MCF 10A (cell line): ENCODE results near the gene MEF2D. TPM values are rescaled to one million over a fixed set of nuclear protein-coding genes. Genes with fewer than 3 reads are reported as not detected.

Experiments
- BruUV-seq: library from RNA; stranded (reverse); fragments of 400-500 nt; replicated peaks from 2 replicates; lab custom pipeline; 2021; lab: Mats Ljungman, UMichigan
- CTCF ChIA-PET: fragments of 300-600 bp; sonication (Branson Sonifier 250); formaldehyde crosslinking; extraction: SDS; loops from one replicate; lab custom pipeline; 2021; ENCODE audit warnings: antibody characterized with exemption, inconsistent platforms; lab: Yijun Ruan, JAX
- POLR2A ChIA-PET: fragments of 300-600, 350-650 bp; sonication (Branson Sonifier 250); formaldehyde crosslinking; extraction: SDS; loops from one replicate; lab custom pipeline; 2020; ENCODE audit warnings: antibody characterized with exemption, inconsistent platforms; lab: Yijun Ruan, JAX
- DNase-seq: peaks from one replicate; pipeline ENCODE4 v3.0.0-alpha.2; 2018; ENCODE audit not compliant: unreplicated experiment
- H3K27ac Mint-ChIP-seq: one replicate; pipeline ENCODE4 v1.8.0; 2022; ENCODE audit warnings: mild to moderate bottlenecking, low read depth, mixed read lengths; ENCODE audit not compliant: unreplicated experiment
- H3K27me3 Mint-ChIP-seq: one replicate; pipeline ENCODE4 v1.8.0; 2022; ENCODE audit warnings: mixed read lengths; ENCODE audit not compliant: insufficient read depth, unreplicated experiment
- H3K36me3 Mint-ChIP-seq: one replicate; pipeline ENCODE4 v1.8.0; 2022; ENCODE audit warnings: mild to moderate bottlenecking, moderate library complexity, mixed read lengths; ENCODE audit not compliant: insufficient read depth, unreplicated experiment
- H3K4me1 Mint-ChIP-seq: one replicate; pipeline ENCODE4 v1.8.0; 2022; ENCODE audit warnings: mixed read lengths; ENCODE audit not compliant: insufficient read depth, unreplicated experiment
- H3K4me3 Mint-ChIP-seq: one replicate; pipeline ENCODE4 v1.8.0; 2022; ENCODE audit warnings: mild to moderate bottlenecking, moderate library complexity, mixed read lengths; ENCODE audit not compliant: unreplicated experiment
- H3K9me3 Mint-ChIP-seq: one replicate; pipeline ENCODE4 v1.8.0; 2022; ENCODE audit warnings: mixed read lengths; ENCODE audit not compliant: unreplicated experiment
- intact Hi-C: fragments of 100-400 bp; cut with micrococcal nuclease; formaldehyde crosslinking; loops from 2 replicates; pipeline ENCODE4 v1.14.1; 2022
- total RNA-seq: library from RNA; stranded (reverse); gene quantifications from 2 replicates; pipeline ENCODE4 v1.2.3, GENCODE V29; 2022
- TF ChIP-seq, protein P1 (sequence below): fragments of 200-600 bp; IDR thresholded peaks from one replicate; pipeline ENCODE4 v1.8.0; 2022; ENCODE audit warnings: antibody characterized with exemption, mild to moderate bottlenecking; ENCODE audit not compliant: unreplicated experiment

MEF2D gene
- total RNA-seq, 1 experiment from 2014 or later = 113 TPM

DNA sequence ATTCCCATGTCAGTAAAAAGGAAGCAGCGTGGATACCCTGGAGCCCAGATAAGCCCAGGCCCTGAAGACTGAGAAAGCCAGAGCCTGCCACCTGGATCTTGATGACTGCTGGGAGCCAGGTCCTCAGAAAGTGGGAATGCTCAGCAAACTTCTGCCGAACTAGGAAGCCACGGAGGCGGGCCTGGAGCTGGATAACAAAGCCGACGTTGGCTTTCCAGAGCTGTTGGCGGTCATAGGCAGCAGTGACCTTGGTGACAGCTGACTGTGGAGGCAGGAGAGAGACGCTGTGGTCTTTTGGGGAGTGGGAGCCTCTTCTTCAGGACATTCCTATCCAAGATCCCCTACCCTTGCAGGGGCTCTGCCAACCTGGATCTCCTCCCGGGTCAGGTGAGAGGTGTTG is 47.4 kb upstream of the MEF2D start:
- H3K4me3 Mint-ChIP-seq = no peak overlapping the region
- H3K9me3 Mint-ChIP-seq = no peaks in the 10 kb centered on the region
- no peak overlapping the region for H3K27ac Mint-ChIP-seq
- peaks cover 22% of the 10 kb centered on the region for H3K36me3 Mint-ChIP-seq
- intact Hi-C loops = no loop called here
- TF ChIP-seq, protein P1, sequence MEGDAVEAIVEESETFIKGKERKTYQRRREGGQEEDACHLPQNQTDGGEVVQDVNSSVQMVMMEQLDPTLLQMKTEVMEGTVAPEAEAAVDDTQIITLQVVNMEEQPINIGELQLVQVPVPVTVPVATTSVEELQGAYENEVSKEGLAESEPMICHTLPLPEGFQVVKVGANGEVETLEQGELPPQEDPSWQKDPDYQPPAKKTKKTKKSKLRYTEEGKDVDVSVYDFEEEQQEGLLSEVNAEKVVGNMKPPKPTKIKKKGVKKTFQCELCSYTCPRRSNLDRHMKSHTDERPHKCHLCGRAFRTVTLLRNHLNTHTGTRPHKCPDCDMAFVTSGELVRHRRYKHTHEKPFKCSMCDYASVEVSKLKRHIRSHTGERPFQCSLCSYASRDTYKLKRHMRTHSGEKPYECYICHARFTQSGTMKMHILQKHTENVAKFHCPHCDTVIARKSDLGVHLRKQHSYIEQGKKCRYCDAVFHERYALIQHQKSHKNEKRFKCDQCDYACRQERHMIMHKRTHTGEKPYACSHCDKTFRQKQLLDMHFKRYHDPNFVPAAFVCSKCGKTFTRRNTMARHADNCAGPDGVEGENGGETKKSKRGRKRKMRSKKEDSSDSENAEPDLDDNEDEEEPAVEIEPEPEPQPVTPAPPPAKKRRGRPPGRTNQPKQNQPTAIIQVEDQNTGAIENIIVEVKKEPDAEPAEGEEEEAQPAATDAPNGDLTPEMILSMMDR = no peak
- no TSS peak for BruUV-seq
- DNase-seq = no peak
- H3K4me1 Mint-ChIP-seq = peaks cover 12% of the 10 kb centered on the region
- ChIA-PET POLR2A (interaction anchor here (1.2 to 1.9 kb wide), 2 partner anchors 9 to 47 kb away, joined by 3 to 6 read pairs; partner anchors contain the start of gene MEF2D), CTCF (interaction anchor here (0.7 to 1.9 kb wide), 3 partner anchors 15 to 27 kb away, joined by 3 to 6 read pairs (median 5); no protein-coding TSS in a partner anchor)
- H3K27me3 Mint-ChIP-seq = no peaks in the 10 kb centered on the region

DNA sequence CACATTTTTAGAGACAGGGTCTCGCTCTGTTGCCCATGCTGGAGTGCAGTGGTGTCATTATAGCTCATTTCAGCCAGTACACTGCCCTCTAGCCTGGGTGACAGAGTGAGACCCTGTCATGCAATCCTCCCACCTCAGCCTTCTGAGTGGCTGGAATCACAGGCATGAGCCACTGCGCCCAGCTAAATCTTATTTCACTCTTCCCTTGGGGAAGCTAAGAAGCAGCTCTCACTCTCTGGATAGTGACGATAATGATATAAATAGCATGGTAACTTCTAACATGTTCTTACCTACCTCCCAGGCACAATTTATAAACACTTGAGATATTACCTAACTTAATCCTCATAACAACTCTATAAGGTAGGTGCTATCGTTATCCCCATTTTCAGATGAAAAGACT is 46.9 kb upstream of the MEF2D start:
- Mint-ChIP-seq H3K4me3 (no peak overlapping the region), H3K27ac (no peak overlapping the region), H3K9me3 (no peaks in the 10 kb centered on the region), H3K27me3 (no peaks in the 10 kb centered on the region), H3K4me1 (peaks cover 9% of the 10 kb centered on the region), H3K36me3 (peaks cover 22% of the 10 kb centered on the region)
- intact Hi-C loops = no loop called here
- TF ChIP-seq, protein P1 = no peak
- POLR2A ChIA-PET = interaction anchor here (1.2 kb wide), 1 partner anchor 9 kb away, joined by 3 read pairs; no protein-coding TSS in a partner anchor
- no TSS peak for BruUV-seq
- CTCF ChIA-PET = interaction anchor here (0.7 to 1.9 kb wide), 3 partner anchors 14 to 187 kb away, joined by 5 to 7 read pairs (median 6); no protein-coding TSS in a partner anchor
- DNase-seq = no peak

DNA sequence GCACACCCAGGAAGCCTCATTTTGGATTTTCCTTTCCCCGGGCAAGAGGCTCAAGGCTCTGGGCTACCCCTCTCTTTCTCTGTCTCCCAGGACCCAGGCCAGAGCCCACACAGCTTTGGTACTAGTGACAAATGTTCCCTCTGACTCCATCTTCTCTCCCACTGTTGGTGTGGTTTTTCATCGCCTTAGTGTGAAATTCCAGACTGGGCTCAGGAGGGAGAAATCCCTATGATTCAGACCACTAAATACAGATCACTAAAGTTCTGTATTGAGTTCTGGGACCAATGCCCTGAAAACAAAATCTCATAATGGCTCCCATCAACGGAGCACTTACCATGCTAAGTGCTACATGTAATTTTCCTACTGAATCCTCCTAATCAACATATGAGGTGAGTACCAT is 45.7 kb upstream of the MEF2D start:
- intact Hi-C loops = no loop called here
- TF ChIP-seq, protein P1 = no peak
- H3K36me3 Mint-ChIP-seq = peaks cover 26% of the 10 kb centered on the region

DNA sequence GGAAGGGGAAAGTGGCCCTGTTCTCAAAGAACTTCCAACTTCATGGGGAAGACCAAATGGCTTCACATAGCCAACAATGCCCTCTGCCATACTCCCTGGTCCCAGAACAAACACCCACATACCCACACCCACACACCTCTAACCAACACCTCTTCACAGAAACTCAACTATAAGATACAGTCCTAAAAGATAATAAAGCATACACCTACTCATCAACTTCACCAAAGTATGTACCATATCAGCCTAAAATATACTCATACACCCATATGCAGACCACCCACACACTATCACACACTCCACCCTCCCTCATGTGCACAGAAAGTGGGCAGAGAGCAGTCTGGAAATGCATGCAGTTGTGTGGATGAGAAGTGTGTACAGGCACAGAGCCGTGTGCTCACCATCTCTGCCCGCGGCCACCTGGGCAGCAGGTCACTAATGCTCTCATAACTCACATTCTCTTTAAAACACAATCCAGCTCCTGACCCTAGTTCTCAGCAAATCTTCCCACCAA is 44.1 kb upstream of the MEF2D start:
- intact Hi-C loops = no loop called here
- Mint-ChIP-seq H3K27ac (no peak overlapping the region), H3K4me3 (no peak overlapping the region), H3K9me3 (no peaks in the 10 kb centered on the region), H3K36me3 (peaks cover 25% of the 10 kb centered on the region), H3K27me3 (no peaks in the 10 kb centered on the region), H3K4me1 (no peaks in the 10 kb centered on the region)
- BruUV-seq = no TSS peak
- DNase-seq = no peak
- TF ChIP-seq, protein P1 = no peak
- ChIA-PET CTCF (no interaction called here), POLR2A (interaction anchor here (0.6 to 0.9 kb wide), 2 partner anchors 24 to 27 kb away, joined by 3 read pairs; no protein-coding TSS in a partner anchor)

More for the DNA sequence above, 45.7 kb upstream of the MEF2D start:
- no TSS peak for BruUV-seq
- ChIA-PET POLR2A (no interaction called here), CTCF (interaction anchor here (1.9 kb wide), 1 partner anchor 25 kb away, joined by 6 read pairs; no protein-coding TSS in a partner anchor)
- Mint-ChIP-seq H3K27ac (no peak overlapping the region), H3K9me3 (no peaks in the 10 kb centered on the region), H3K4me1 (no peaks in the 10 kb centered on the region), H3K27me3 (no peaks in the 10 kb centered on the region), H3K4me3 (no peak overlapping the region)
- DNase-seq = no peak
